H9 (cell line): Measurements from ENCODE around the gene NAT16. TPM values are rescaled to one million over a fixed set of nuclear protein-coding genes. Genes with fewer than 3 reads are reported as not detected.
A peak's percentile ranks its signal among the peaks of the same experiment; 100 is the strongest.

Experiments
- DNase-seq: peaks from one replicate; pipeline ENCODE4 v3.0.0-alpha.2; 2017
- H2AFZ ChIP-seq: one replicate; pipeline ENCODE4 v1.6.1; 2013; ENCODE audit warnings: mild to moderate bottlenecking, low read length, control low read depth, moderate library complexity
- H2AK5ac ChIP-seq: 2 replicates; pipeline ENCODE4 v1.6.1; 2013; ENCODE audit warnings: low read length, control low read depth, mixed read lengths; ENCODE audit not compliant: insufficient read length
- H2BK120ac ChIP-seq: one replicate; pipeline ENCODE4 v1.6.1; 2013; ENCODE audit warnings: low read depth, mild to moderate bottlenecking, low read length, control low read depth, inconsistent platforms; ENCODE audit not compliant: poor library complexity, severe bottlenecking
- H2BK12ac ChIP-seq: 2 replicates; pipeline ENCODE4 v1.6.1; 2013; ENCODE audit warnings: low read length, control low read depth, mixed read lengths, low read depth; ENCODE audit not compliant: insufficient read length
- H2BK15ac ChIP-seq: 2 replicates; pipeline ENCODE4 v1.6.1; 2013; ENCODE audit warnings: low read depth, low read length, control low read depth
- H2BK20ac ChIP-seq: one replicate; pipeline ENCODE4 v1.6.1; 2013; ENCODE audit warnings: low read depth, mild to moderate bottlenecking, low read length, control low read depth, inconsistent platforms; ENCODE audit not compliant: poor library complexity, severe bottlenecking
- H2BK5ac ChIP-seq: 2 replicates; pipeline ENCODE4 v1.6.1; 2013; ENCODE audit warnings: low read length, control low read depth, mixed read lengths; ENCODE audit not compliant: insufficient read length
- H3K14ac ChIP-seq: 2 replicates; pipeline ENCODE4 v1.6.1; 2013; ENCODE audit warnings: low read length, control low read depth; ENCODE audit not compliant: insufficient read depth
- H3K18ac ChIP-seq: 2 replicates; pipeline ENCODE4 v1.6.1; 2013; ENCODE audit warnings: low read depth, mild to moderate bottlenecking, mixed read lengths, low read length, control low read depth; ENCODE audit not compliant: insufficient read length
- H3K23ac ChIP-seq: 2 replicates; pipeline ENCODE4 v1.6.1; 2013; ENCODE audit warnings: low read length, control low read depth, mixed read lengths, low read depth; ENCODE audit not compliant: insufficient read length
- H3K23me2 ChIP-seq: 2 replicates; pipeline ENCODE4 v1.6.1; 2013; ENCODE audit warnings: low read depth, mild to moderate bottlenecking, mixed read lengths, low read length, control low read depth; ENCODE audit not compliant: insufficient read length, poor library complexity, severe bottlenecking
- H3K27ac ChIP-seq: 2 replicates; pipeline ENCODE4 v1.5.1; 2013; ENCODE audit warnings: low read length, control low read depth, mixed read lengths, low read depth; ENCODE audit not compliant: insufficient read length
- H3K27me3 ChIP-seq: 2 replicates; pipeline ENCODE4 v1.6.1; 2013; ENCODE audit warnings: low read length, control low read depth, inconsistent platforms; ENCODE audit not compliant: insufficient read depth
- H3K4ac ChIP-seq: 2 replicates; pipeline ENCODE4 v1.6.1; 2013; ENCODE audit warnings: low read depth, mild to moderate bottlenecking, control low read depth, inconsistent platforms, low read length, moderate library complexity
- H3K4me1 ChIP-seq: 2 replicates; pipeline ENCODE4 v1.6.1; 2013; ENCODE audit warnings: low read length, control low read depth, inconsistent platforms; ENCODE audit not compliant: insufficient read depth
- H3K4me2 ChIP-seq: 2 replicates; pipeline ENCODE4 v1.6.1; 2013; ENCODE audit warnings: low read length, control low read depth, mixed read lengths; ENCODE audit not compliant: insufficient read length, insufficient read depth
- H3K56ac ChIP-seq: 2 replicates; pipeline ENCODE4 v1.6.1; 2013; ENCODE audit warnings: low read depth, mild to moderate bottlenecking, mixed read lengths, low read length, control low read depth; ENCODE audit not compliant: insufficient read length
- H3K79me1 ChIP-seq: 2 replicates; pipeline ENCODE4 v1.6.1; 2013; ENCODE audit warnings: low read depth, mild to moderate bottlenecking, moderate library complexity, low read length, control low read depth, inconsistent platforms; ENCODE audit not compliant: insufficient read depth, poor library complexity, severe bottlenecking
- H3K79me2 ChIP-seq: 2 replicates; pipeline ENCODE4 v1.6.1; 2013; ENCODE audit warnings: low read length, control low read depth, inconsistent platforms; ENCODE audit not compliant: insufficient read depth
- H3K9ac ChIP-seq: 2 replicates; pipeline ENCODE4 v1.6.1; 2013; ENCODE audit warnings: low read length, control low read depth, mixed read lengths; ENCODE audit not compliant: insufficient read length; ENCODE audit errors: extremely low read depth
- H3K9me3 ChIP-seq: one replicate; pipeline ENCODE4 v1.6.1; 2013; ENCODE audit warnings: low read depth, low read length, inconsistent platforms; ENCODE audit not compliant: control insufficient read depth
- H3T11ph ChIP-seq: one replicate; pipeline ENCODE4 v1.6.1; 2013; ENCODE audit warnings: mild to moderate bottlenecking, low read length, control low read depth, inconsistent platforms
- H4K20me1 ChIP-seq: one replicate; pipeline ENCODE4 v1.6.1; 2013; ENCODE audit not compliant: control insufficient read depth, insufficient read length, insufficient read depth
- H4K5ac ChIP-seq: 2 replicates; pipeline ENCODE4 v1.6.1; 2013; ENCODE audit warnings: low read depth, mild to moderate bottlenecking, mixed read lengths, low read length, control low read depth; ENCODE audit not compliant: insufficient read length
- H4K8ac ChIP-seq: replicated peaks from 2 replicates; pipeline ENCODE4 v1.6.1; 2013; ENCODE audit warnings: low read length, control low read depth, mixed read lengths, low read depth; ENCODE audit not compliant: insufficient read length
- H4K91ac ChIP-seq: 2 replicates; pipeline ENCODE4 v1.6.1; 2013; ENCODE audit warnings: low read depth, mild to moderate bottlenecking, moderate library complexity, mixed read lengths, low read length, control low read depth; ENCODE audit not compliant: insufficient read length
- H3K27ac Mint-ChIP-seq, 3 experiments: 2 replicates in 2 of 3; 3 replicates in 1 of 3; pipeline ENCODE4 v1.8.0; 2020 to 2021; ENCODE audit warnings: mixed read lengths in 3 of 3, mild to moderate bottlenecking in 1 of 3, moderate library complexity in 1 of 3
- H3K27me3 Mint-ChIP-seq: 2 replicates; pipeline ENCODE4 v1.8.0; 2021; ENCODE audit warnings: low read depth, mild to moderate bottlenecking, moderate library complexity, mixed read lengths
- H3K36me3 Mint-ChIP-seq, 3 experiments: 2 replicates in 2 of 3; 3 replicates in 1 of 3; pipeline ENCODE4 v1.8.0; 2020 to 2021; ENCODE audit warnings: low read depth in 3 of 3, mixed read lengths in 3 of 3; ENCODE audit not compliant: insufficient read depth in 1 of 3
- H3K4me1 Mint-ChIP-seq, 2 experiments: 2 replicates each; pipeline ENCODE4 v1.8.0; 2020; ENCODE audit warnings: mixed read lengths in 2 of 2
- H3K4me3 Mint-ChIP-seq, 2 experiments: 2 replicates in 1 of 2; 3 replicates in 1 of 2; pipeline ENCODE4 v1.8.0; 2020 to 2021; ENCODE audit warnings: mild to moderate bottlenecking in 2 of 2, mixed read lengths in 2 of 2, moderate library complexity in 1 of 2
- H3K9me3 Mint-ChIP-seq, 2 experiments: 2 replicates in 1 of 2; 3 replicates in 1 of 2; pipeline ENCODE4 v1.8.0; 2020; ENCODE audit warnings: mild to moderate bottlenecking in 2 of 2, mixed read lengths in 2 of 2, moderate library complexity in 1 of 2
- CTCF ChIP-seq: fragments of 200-600 bp; sonication (generic); conservative IDR thresholded peaks from 3 replicates; pipeline ENCODE4 v1.8.0; 2021; ENCODE audit warnings: antibody characterized with exemption, mild to moderate bottlenecking
- WGBS: extraction: QIAGEN DNeasy Blood & Tissue Kit; methylation state at CpG from one replicate; pipeline ENCODE4 v1.1.7; 2013; ENCODE audit warnings: missing lambda C conversion rate, low lambda C conversion rate, mixed read lengths; ENCODE audit not compliant: insufficient read length; ENCODE audit errors: extremely low coverage; 5-methylcytosine and 5-hydroxymethylcytosine counted together
- total RNA-seq: library from RNA; stranded (reverse); gene quantifications from 2 replicates; pipeline ENCODE4 v1.2.1, GENCODE V29; 2021

Gene NAT16
- total RNA-seq, 1 experiment from 2014 or later: 0.50 TPM

- Mint-ChIP-seq H3K36me3 (no peaks in the 10 kb centered on the region), H3K27ac (no peak overlapping the region), H3K4me3 (peak overlapping the region; percentile 79 to 87), H3K4me1 (peaks cover 63 to 76% of the 10 kb centered on the region in 2 experiments), H3K9me3 (no peaks in the 10 kb centered on the region; a peak in 2 of 5 replicates), H3K27me3 (peaks cover 96% of the 10 kb centered on the region)
- H4K5ac ChIP-seq: no peak overlapping the region
- peak overlapping the region; percentile 63 for H3K4me2 ChIP-seq
- H3K56ac ChIP-seq: no peak overlapping the region
- peaks cover 50% of the 10 kb centered on the region for H3K27me3 ChIP-seq
- no peak overlapping the region for H2BK120ac ChIP-seq
- H2AFZ ChIP-seq: no peak overlapping the region
- no peak overlapping the region for H2BK20ac ChIP-seq
- H4K8ac ChIP-seq: no peak overlapping the region
- WGBS: no CpG with 5 or more reads among the region's 33 CpGs
- no peak overlapping the region for H4K91ac ChIP-seq
- no peak overlapping the region for H3K27ac ChIP-seq
- H3K9me3 ChIP-seq: no peaks in the 10 kb centered on the region
- H3K79me1 ChIP-seq: no peaks in the 10 kb centered on the region
- no peak overlapping the region for H2BK15ac ChIP-seq
- H3K79me2 ChIP-seq: no peaks in the 10 kb centered on the region
- TF ChIP-seq CTCF: peak; percentile 90
- DNase-seq: peak; percentile 81
- H3K18ac ChIP-seq: no peak overlapping the region
- H3K23ac ChIP-seq: no peak overlapping the region
- no peak overlapping the region for H3K9ac ChIP-seq
- no peak overlapping the region for H2AK5ac ChIP-seq
- H2BK5ac ChIP-seq: no peak overlapping the region
- no peak overlapping the region for H3K4ac ChIP-seq
- no peak overlapping the region for H3T11ph ChIP-seq
- no peak overlapping the region for H3K14ac ChIP-seq
- no peaks in the 10 kb centered on the region for H4K20me1 ChIP-seq
- H3K23me2 ChIP-seq: peaks cover 55% of the 10 kb centered on the region
- H3K4me1 ChIP-seq: peaks cover 13% of the 10 kb centered on the region; the same call in 1 of the 2 replicates
- no peak overlapping the region for H2BK12ac ChIP-seq
Observed at GRCh38 chr7:101169838-101170551, 10.1 kb downstream of the NAT16 start.
